Posterior cingulate gyrus (tissue), 11 donors: Measurements from ENCODE around the gene SORL1.
"Not testable (repeated sequence)": the region's sequence is repeated elsewhere in the genome, so short reads cannot be mapped to it uniquely, and the experiment has no call there.

Source experiments
- DNase-seq, 10 donors: peaks; one replicate each; pipeline versions ENCODE4 v3.0.0 to v3.0.0-alpha.2; 2020 to 2021; ENCODE audit warnings: mixed read lengths in 3 of 10
- intact Hi-C: fragments of 100-400 bp; cut with DNase I; formaldehyde crosslinking; loops from one replicate; pipeline ENCODE4 v1.15.1; 2023

SORL1 gene

DNA sequence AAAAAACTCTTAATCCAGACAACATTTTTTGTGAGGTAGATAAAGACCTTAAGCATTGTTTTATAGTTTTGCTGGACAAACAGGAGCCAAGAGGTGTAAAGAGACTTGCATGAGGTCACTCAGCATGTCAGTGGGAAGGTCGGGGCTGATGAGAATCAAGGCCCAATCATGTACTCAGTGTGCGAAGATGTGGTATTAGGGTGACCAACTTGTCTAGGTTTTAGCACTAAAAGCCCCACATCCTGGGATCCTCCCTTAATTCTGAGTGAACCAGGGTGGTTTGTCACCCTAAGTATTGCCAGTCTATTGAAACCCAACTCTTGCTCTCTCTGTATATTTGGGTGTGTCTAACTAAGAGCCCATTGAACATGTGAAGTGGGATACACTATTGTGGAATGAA is 20.2 kb downstream of the SORL1 start:
- DNase-seq = no peak
- intact Hi-C loops = no loop called here

DNA sequence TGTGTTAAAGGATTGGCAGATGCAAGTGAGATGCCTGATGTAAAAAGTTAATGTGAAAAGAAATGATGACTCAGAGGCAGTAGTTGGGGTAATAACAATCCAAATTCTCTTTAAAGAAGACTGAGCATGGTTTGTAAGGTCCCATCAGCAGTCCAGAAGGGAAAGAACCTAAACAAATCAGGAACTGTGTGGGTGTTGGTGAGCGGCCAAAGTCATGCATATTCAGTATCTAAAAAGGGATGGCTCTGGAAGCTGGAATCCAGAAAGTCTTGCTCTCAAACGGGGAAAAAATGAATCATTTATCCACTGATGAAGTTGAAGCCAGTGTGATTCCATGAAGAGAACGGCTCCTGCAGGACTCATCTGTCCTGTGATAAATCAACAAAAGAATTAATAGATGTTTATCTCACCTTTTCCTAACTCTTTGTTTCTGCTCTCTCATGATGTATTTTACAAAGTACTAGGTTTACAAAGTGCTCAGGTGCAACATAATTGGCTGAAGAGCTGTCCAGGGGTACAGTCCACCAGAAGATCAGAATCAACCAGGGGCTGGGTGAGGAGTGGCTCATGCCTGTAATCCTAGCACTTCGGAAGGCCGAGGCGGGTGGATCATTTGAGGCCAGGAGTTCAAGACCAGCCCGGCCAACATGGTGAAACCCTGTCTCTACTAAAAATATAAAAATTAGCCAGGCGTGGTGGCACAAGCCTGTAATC is 21.1 kb downstream of the SORL1 start:
- intact Hi-C loops = no loop called here
- peak in 7 of 10 donors; percentile 37 to 91 (median 61) for DNase-seq

DNA sequence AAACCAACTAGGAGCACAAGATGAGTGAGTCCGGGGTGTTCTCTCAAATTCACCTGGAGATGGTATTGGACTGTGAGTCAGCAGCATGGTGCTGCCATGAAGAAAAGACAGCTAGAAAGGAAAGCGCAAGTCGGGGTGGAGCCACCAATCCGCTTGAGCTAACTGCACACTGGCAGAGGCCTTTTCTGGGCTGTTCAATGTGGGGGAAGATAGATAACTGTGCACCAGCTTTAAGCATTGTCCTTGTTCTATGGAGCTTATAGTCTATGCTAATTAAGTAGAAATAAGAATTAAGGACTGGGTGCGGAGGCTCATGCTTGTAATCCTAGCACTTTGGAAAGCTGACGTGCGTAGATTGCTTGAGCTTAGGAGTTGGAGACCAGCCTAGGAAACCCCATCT is 22.6 kb downstream of the SORL1 start:
- DNase-seq = peak in 1 of 10 donors; percentile 47
- intact Hi-C loops = no loop called here

DNA sequence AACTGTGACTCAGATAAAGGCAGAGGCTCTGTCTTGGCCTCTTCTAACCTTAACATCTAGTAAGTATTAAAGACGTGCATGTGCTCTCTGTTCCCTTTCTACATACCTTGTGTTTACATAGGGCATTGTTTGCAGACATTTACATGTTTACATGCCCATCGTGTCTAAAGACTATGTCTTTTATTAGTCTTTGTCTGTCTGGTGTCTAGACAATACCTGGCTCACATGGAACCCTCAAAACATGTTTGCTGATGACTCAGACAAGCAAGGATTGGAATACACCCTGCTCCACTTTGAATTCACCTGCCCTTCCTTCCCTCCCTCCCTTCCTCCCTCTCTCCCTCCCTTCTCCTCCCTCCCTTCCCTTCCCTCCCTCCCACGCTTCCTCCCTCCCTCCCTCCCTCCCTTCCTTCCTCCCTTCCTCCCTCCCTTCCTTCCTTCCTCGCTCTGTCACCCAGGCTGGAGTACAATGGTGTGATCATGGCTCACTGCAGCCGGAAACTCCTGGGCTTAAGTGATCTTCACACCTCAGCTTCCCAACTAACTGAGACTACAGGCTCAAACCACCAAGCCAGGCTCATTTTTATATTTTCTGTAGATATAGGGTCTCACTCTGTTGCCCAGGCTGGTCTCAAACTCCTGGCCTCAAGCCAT is 24.4 kb downstream of the SORL1 start:
- DNase-seq = no peak
- intact Hi-C loops = no loop called here

DNA sequence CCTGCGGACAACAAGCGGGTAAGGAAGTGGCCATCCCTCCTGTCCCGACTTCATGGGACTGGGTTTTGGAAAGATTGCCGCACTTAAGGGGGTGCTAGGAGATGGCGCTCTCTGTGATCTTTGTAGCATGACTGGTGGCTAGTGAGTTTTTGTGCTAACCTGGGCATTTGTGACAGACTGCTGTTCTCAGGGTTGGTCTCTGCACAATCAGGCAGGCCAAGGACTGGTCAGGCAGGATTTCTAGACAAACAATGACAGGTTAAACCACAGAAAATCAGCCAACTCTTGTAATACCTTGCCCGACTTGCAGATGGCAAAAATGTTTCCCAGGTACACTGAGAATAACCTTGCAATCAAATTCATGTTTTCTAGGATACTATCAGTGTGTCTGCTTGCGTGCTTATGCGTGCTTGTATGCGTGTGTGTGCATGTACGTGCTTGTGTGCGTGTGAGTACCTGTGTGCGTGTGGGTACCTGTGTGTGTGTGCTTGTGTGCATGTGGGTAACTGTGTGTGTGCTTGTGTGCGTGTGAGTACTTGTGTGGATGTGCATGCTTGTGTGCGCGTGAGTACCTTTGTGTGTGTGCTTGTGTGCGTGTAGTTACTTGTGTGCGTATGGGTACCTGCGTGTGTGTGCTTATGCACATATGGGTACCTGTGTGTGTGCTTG is 26.2 kb downstream of the SORL1 start:
- intact Hi-C loops = no loop called here
- DNase-seq = no peak

DNA sequence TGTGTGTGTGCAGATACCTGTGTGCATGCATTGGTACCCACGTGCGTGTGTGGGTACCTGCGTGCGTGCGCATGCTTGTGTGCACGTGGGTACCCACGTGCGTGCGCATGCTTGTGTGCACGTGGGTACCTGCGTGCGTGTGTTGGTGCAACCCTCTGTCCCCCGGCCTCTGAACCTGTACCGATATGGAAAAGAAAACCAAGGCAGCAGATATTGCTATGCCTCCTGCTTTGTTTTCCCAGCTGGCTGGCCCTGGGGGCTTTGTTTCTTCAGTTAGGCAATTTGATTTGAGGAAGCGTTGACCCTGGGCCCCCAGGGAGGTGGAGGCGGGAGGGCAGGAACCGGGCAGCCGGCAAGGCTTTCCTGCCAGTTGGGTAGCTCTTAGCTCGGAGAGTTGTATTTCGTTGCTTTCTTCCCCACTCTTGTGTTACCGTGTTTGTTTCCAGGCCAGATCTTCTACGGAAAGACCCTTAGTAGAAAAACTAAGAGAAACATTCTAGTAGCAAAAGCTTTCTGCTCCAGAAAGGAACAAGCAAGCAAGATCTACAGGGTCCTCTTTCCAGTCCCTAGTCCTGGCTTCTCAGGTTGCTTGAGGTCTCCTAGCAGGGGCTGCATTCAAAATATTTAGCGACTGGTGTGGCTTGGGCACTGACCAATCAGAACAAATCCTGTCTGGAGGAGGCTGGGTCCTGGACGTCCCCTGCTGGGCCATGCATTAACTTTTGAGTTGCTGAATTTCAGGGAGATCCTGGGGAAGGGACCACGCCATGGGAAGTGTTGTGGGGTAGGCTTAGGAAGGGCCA is 27.0 kb downstream of the SORL1 start:
- no peak for DNase-seq
- intact Hi-C loops = no loop called here

DNA sequence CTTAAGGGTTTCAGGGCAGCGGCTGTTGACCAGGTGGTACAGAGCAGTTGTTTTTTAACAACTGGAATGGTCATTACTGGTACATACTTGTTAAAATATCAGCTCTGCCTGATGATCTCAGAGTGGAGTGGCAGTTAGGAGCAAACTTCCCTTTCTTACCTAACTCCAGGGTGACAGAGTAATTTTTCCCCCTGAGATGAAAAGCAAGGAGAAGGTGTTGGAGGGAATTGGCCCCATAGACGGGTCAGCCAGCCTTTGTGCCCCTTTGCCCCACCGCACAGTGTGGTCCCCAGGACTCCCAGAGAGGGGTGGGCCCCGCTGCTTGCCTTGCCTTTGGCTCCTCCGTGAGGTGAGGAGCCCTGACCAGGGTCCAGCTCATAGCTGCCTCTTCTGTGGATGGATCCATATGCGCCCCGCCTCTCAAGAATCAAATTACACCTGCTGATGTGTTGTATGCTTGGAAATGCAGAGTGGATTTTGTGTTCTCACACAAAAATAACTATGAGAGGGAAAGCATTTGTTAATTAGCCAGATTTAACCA is 27.7 kb downstream of the SORL1 start:
- DNase-seq = no peak
- intact Hi-C loops = no loop called here

DNA sequence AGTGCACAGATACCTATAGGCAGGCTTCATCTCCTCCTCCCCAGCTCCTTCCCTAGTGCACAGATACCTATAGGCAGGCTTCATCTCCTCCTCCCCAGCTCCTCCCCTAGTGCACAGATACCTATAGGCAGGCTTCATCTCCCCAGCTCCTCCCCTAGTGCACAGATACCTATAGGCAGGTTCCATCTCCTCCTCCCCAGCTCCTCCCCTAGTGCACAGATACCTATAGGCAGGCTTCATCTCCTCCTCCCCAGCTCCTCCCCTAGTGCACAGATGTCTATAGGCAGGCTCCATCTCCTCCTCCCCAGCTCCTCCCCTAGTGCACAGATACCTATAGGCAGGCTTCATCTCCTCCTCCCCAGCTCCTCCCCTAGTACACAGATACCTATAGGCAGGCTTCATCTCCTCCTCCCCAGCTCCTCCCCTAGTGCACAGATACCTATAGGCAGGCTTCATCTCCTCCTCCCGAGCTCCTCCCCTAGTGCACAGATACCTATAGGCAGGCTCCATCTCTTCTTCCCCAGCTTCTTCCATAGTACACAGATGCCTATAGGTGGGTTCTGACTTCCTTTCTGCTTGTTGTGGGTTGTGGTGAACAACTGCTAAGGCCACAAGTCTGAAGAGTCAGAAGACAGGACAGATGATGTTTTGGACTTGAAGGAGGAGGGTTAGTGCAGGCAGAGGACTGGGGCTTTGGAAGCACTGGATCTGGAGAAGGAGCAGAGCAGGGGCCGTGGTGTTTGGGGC is 29.5 kb downstream of the SORL1 start:
- intact Hi-C loops, DNase-seq: not testable (repeated sequence)

DNA sequence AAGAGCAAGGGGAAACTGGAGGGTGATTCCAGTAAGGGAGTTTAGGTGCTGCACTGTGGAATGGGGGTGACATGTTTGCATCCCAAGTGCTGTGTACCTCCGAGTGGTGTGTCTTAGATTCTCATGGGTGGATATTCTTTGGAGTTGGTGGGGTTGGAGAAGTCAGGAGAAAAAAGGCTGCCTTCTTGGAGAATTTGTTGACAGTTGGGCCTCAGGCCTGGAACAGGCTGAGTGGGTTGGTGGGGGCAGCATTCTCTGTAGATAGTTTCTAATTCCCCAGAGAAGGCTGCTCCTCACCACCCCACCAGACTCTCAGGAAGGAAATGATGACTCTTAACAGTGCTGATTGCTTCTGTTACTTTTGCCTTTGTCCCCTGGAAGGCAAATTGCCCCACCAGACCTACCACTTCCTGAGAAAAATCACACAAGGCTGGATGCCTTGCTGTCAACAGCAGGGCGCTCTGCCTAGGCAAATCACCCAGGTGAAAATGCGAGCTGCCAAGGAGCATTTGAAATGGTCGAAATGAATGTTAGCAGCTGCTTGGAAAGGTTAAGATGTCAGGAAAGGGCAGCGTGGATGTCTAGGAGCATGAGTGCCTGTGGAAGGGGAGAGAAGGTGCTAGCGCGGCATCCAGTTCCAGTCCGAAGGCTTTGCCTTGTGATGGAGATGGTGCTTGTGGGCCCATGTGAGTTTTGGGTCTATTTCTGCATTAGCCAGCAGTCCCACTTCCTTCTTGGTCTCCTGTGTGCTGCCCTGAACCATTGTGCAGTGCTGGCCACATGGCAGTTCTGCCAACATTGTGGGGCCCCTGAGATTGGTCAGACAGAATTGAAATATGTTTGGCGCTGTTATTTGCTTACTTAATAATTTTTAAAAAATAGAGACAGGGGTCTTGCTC is 30.4 kb downstream of the SORL1 start:
- no peak for DNase-seq
- intact Hi-C loops = no loop called here

DNA sequence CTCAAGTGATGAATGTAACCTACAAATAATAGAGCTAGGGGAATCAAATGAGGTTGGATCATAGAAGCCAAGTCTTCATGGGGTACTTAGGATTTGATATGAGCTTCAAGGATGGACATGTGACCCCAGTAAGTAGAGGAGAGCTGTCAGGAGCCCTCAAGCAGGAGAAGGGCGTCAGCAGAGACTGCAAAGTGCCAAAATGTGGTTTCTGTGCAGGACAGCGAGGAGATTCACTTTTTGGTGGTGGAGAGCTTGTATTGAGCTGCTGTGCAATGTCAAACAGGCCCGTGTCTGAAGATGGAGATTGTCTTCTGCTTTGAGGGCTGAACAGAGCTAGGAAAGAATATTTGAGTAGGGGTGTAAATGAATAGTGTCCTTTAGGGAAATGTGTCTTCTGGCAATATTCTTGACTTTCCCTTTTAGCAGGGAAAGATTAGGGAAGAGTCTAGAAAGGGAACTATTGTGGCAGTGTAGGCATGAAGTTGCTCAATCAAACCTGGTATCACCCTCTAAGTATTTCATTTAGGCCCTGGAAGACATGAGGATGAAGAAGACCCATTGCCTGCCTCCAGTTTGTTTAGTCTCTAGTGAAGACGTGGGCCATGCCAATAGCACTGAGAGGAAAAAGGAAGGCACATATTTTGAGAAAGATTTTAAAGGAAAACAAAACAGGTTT is 31.8 kb downstream of the SORL1 start:
- intact Hi-C loops = no loop called here
- no peak for DNase-seq

DNA sequence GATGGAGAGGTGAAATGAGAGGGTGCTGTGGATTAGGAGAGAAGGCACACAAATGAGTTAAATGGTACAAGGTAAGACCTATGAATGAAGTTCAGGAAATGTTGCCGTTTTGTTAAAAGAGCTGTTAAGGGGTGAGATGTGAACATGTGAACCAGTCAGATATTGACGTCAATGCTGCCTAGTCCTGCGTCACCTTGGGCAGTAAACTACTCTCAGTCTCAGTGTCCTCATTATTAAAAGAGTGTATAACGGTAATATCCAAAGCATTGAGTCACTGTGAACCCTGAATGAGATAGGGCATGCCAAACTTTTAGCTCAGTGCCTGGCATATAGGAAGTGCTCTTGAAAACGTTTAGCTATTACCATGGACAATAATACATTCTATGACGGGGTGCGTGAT is 33.1 kb downstream of the SORL1 start:
- no peak for DNase-seq
- intact Hi-C loops = no loop called here

DNA sequence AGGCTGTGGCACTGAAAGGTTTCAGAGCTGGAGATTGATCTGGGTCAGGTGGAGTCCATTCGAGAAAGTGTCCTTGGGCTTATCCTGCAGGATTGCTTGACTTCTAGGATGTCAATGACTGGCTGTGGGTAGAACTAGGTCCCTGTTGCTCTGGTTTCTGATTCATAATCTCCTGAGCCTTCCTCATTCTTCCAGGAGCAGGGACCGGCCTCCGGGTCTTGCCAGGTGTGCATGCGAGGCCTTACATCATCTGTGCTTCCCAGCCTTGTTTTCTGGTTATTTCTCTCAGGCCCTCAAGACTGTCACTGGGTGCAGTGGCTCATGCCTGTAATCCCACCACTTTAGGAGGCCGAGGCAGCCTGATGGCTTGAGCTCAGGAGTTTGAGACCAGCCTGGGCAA is 33.9 kb downstream of the SORL1 start:
- intact Hi-C loops = no loop called here

DNA sequence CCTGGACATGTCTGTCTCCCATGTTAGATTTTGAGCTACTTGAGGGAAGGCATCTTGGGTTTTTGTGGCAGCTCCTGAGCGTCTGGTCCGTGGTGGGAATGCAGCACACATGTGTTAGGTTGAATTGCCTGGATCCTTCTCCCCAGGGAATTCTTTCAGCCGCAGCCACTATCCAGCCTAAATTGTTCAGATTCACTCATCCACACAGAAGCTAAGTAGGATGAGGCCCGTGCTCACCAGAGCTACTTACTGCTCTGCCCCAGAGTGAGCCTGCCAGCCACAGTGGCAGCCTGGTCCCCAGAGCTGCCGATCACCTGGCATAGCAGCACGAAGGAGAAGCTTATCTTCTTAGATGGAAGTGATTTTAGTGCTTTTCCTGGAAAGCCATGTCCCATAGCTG is 35.1 kb downstream of the SORL1 start:
- DNase-seq = no peak
- intact Hi-C loops = no loop called here

More for the DNA sequence above, 33.9 kb downstream of the SORL1 start:
- no peak for DNase-seq

DNA sequence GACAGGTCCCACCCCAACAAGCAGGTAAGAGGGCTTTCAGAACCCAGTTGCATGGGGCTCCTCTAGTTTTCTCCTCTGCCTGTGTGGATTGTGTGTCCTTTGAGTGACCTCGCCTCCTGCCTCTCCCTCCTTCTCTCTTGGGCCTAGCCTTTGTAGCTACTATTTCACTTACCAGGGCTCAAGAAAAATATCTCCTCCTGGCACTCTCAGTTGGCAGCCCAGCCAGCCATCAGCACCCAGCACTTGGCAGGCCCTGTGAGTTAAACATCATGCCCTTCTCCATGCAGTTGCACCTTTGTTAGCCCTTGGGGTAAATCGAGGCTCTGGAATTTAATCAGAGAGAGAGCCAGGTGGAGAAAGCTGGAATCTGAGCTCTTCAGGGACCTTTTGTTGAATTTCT is 36.1 kb downstream of the SORL1 start:
- no peak for DNase-seq
- intact Hi-C loops = no loop called here

DNA sequence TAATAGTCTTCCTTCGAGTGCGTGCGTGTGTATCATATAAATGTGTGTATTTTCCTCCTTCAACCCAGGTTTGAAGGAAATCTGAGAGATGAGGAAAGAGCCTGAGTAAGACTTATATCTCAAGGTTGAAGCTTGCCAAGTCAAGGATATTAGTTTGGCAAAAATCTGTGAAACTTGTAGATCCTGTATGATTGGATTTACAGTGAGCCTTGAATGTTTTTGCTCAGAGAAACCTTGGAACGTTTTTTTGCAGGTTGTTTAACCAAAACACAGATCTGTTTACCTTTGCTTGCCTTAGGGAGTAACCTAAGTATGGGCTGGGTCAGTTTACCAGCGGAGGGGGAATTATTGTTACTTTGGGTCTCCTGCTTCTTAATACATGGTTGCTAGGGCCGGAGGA is 36.5 kb downstream of the SORL1 start:
- DNase-seq = no peak
- intact Hi-C loops = no loop called here

DNA sequence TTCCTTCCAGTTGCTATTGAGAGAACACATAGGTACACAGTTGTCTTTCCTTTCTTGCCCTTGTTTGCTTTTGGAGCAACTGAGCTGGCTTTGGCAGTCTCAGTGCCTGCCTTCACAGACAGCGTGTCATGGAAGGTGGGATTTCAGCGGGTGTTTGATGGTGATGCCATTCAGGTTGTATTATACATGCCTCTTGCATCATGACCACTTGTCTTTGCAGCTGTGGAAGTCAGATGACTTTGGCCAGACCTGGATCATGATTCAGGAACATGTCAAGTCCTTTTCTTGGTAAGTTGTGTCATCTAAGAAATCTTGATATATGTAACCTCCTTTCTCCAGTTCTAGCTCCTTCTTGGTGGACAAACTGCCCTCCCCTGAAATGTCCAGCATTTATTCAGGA is 37.7 kb downstream of the SORL1 start:
- intact Hi-C loops = no loop called here
- no peak for DNase-seq

DNA sequence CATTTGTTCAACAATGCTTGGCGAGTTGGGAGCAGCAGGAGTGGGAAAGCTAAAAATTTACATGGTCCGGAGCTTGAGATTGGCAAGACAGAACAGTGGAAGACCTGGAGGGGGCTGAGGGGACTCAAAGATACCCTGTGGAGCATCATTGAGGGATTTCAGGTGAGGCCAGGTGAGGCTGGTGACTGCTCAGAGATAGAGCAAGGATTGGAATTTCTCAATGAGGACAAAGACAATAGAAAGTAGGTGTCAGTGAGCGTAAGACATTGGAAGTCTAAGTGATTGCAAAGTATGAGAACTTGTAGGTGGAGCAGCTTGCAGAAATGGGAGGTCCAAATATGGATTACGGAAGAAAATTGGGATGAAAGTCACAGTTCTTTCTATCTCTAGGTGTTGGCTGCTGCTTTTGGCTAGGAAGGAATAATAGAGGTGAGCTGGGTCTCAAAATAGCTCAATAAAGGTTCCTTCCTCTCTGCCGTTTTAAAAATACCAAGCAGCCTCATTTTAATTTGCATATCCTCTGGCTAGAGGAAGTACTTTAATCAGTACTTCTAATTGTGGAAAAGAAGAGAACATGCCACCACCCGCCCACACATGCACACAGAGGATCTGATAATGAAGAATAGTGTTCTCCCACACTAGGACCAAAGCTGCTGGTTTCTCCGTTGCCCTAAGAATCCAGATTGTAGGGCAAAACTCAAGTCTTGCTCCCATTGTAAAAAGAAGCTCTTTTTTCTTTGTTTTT is 42.4 kb downstream of the SORL1 start:
- intact Hi-C loops = no loop called here
- peak in 3 of 10 donors; percentile 39 to 67 (median 41) for DNase-seq
